Hippocampal formation (tissue), 2 donors: ENCODE measurements around the gene CAMSAP2.

ENCODE experiments used
- DNase-seq, 2 donors: peaks; one replicate each; lab custom pipeline; 2025; lab: John Stamatoyannopoulos, UW

CAMSAP2 gene

DNA sequence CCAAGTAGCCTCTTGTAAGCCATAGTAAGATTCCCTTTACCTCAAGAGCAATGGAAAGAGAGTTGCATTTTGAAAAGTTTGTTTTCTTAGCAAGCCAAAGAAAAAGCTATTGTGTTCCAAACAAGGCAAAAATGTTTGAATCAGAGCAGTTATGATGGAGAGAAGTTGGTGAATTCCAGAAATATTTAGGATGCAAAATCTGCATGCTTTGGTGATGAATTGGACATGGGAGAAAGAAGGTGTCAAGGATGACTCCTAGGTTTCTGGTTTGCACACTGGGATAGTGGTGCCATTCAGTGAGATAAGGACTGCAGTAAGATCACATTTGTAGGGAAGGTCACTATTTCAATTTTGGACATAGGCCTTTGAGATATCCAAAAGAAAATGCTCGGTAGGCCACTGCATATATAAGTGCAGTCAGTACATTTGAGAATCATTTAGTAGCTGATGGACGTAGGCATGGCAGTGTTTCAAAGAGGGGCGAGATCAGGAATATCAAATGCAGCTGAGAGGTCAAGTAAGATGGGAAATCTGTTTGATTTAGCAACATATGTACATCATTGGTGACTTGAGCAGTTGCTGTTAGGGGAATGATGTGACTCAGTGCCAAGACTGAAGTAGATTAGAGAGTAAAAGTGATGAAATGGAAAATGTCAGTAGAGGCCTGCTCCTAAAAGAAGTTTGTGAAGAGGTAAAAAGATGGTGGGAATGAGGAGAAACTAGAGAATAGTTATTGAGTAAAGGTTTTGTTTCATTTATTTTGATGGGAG, 100.2 kb downstream of the CAMSAP2 start:
- DNase-seq, result no peak

DNA sequence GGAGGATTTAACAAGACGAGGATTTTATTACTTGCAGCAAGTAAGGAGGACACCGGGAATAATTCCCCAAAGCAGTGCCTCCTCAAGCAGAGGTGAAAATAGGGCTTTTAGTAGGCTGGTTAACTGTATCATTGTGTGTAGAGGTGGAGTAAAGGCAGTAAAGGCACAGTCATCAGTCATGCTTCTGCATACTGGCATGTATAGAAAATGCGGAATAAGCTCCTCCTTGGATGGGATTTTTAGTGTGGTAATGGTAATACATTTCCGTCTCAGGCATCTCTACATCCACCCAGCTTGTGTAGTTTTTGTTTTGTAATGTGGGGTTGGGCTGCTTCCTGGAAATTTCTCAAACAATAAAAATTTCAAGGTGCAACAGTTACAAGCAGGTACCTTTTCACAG, 106.7 kb downstream of the CAMSAP2 start:
- no peak for DNase-seq

DNA sequence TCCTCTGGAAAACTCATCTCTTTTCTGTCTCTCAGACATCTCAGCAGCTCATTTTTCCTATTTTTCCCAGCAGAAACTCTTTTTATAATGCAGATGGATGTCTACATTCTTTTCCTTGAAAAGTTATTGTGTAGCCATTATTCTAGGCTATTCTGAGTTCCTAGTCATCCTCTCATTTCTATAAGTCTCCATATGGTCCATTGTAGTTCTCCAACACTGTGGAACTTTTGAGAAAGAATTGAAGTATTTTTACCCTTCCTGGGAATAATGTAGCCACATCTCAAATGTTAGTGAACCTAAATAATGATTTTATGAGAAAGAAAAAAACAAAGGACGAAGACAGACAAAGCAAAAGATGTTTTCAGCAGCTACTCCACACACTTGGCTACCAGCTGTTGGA, 107.7 kb downstream of the CAMSAP2 start:
- DNase-seq, result no peak

DNA sequence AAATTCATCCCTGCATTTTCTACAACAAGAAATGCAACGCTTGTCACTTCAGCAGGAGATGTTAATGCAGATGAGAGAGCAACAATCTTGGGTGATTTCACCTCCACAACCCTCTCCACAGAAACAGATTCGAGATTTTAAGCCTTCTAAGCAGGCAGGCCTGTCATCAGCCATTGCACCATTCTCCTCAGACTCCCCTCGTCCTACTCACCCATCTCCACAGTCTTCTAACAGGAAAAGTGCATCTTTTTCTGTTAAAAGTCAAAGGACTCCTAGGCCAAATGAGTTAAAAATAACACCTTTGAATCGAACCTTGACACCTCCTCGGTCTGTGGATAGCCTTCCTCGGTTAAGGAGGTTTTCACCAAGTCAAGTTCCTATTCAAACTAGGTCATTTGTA, 110.7 kb downstream of the CAMSAP2 start:
- DNase-seq, result no peak

DNA sequence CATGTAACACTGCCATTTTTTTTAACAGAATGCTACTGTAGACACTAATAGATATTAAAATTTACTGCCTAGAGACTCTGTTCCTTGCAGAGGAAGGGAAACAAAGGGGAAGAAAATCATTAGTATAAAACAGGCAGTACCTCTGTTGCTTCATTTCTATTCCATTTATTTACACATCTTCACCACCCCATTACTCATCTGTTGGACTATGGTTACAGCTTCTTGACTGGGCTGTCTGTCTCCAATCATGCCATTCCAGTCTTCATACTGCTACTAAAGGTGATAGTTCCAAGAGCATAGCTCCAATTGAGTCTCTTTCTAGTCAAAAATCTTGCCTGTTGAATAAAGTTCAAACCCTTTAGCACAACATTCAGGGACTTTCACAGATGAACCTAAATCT, 111.9 kb downstream of the CAMSAP2 start:
- DNase-seq, result no peak

DNA sequence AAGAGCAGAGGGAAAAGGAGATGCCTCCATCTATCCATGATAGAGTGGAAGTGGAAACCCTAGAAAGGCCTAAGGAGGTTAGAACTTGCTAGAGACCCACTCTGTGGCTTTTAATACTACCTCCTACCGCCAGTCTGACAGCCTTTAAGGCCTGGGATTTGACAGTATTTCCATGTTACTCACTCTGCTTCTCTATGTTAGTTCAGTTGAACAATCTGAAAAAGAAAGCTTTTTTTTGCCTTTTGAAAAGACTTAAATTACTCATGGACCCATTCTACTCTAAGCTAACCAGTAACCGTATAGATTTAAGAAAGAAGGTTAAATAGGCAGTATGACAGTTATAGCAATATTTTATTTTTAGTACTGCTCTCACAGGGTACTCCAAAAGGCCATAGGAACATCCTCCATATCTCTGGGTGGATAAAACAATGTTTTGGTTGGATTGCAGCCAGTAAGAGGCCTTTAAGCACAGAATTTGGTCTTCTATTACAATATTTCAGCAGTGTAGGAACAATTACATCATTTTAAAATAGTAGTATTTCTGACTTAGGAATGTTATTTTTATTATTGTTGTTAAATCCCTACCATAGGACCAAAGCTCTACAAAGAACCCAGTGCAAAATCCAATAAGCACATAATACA, 118.1 kb downstream of the CAMSAP2 start:
- no peak for DNase-seq

DNA sequence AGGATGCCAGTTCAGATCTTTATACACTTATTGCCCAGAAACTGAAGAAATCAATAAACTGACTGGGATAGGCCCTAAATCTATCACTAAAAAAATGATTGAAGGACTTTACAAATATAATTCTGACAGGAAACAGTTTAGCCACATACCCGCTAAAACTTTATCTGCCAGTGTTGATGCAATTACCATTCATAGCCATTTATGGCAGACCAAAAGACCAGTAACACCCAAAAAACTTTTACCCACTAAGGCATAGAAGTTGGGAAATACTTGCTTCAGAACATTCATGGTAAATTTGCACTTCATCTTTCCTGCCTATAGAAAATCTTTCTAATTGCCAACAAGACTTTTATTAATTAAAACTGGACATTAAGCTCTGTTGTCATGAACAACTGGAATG, 119.1 kb downstream of the CAMSAP2 start:
- DNase-seq, result no peak

DNA sequence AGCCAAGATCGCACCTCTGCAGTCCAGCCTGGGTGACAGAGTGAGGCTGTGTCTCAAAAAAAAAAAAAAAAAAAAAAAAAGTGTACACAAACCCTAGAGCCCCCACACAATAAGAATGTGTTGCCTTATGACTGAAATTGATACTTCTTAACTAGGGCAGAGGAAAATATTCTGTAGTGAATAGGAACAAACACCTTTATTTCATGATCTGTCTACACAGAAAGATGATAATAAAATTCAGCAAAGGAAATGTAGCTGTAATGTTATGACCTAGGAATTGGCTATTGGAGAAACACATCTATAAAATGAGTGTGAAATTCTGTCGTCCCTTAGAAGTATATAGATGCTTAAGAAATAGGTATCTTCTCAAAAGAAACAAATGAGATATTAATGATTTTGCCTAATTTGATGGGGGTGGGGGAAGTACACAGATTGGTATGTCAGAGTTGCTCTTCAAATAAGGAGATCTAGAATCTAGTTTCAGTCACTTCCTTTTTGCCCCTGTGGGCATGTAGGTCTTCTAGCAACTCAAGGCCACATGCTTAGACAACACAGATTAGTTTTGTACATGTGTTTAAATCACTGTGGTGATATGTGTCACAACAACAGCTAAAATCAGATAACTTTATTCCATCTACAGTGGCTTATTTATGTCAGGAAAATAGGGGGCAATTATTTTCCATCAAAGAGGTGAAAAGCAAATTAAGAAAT, 123.4 kb downstream of the CAMSAP2 start:
- no peak for DNase-seq

DNA sequence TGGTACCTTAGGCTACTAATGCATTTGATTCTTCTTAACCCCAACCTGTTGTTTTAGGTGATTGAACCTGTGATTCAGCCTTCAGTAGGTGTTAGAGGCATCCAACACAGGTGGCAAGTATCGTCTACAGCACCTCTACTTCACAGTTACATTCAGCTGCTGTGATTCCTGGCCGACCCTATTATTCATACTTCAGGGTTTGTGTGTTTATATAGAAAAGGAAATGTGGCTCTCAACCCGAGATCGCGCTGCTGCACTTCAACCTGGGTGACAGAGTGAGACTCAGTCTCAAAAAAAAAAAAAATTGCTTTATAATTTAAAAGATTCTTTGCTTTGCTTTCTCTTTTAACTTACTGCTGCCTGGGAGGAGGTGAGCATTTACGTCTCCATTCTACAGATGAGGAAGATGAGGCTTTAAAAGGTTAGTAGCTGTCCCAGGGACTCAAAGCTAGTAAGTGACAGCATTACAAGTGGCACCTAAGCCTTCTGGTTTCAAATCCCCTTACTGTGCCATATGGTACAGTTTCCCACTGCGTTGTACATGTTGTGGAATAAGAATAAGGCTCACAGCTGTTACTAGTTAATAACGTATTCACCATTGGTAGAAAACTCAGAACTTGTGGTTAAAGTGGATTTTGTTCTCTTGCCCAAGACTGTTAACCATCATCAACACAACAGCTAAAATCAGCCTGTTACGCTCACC, 124.2 kb downstream of the CAMSAP2 start:
- no peak for DNase-seq

DNA sequence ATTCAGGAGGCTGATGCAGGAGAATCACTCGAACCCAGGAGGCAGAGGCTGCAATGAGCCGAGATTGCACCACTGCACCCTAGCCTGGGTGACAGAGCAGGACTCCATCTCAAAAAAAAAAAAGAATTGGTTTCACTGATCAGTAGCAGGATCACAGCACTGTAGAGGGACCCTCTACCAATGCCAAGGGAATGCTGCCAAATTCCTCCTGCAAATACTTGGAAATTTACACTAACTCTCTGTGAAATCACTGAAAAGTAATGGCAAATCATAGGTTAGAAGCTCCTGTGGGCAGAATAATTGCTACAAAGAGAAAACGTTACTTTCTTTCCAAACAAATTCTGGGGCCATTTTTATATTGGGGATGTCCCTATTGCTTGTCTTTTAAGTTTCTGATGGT, 127.4 kb downstream of the CAMSAP2 start:
- DNase-seq, result no peak

DNA sequence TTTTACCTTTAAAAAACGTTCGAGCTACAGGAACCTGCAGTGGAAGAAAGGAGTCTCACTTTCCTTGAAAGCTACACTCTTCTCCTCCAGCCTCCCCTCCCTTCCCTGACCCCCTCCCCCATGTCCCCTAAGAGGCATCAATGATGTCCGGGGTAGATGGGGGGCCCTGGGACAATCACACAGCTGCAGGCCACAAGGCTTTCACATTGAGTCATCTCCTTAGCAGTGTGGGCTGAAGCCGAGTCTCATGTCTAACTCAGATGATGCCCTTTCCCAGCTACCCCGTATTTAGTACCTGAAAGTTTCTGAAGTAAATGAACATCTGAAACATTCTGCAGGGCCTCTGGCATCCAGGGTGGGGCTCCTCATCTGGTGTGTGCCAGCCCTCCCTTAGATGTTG, 127.8 kb downstream of the CAMSAP2 start:
- DNase-seq, result no peak

DNA sequence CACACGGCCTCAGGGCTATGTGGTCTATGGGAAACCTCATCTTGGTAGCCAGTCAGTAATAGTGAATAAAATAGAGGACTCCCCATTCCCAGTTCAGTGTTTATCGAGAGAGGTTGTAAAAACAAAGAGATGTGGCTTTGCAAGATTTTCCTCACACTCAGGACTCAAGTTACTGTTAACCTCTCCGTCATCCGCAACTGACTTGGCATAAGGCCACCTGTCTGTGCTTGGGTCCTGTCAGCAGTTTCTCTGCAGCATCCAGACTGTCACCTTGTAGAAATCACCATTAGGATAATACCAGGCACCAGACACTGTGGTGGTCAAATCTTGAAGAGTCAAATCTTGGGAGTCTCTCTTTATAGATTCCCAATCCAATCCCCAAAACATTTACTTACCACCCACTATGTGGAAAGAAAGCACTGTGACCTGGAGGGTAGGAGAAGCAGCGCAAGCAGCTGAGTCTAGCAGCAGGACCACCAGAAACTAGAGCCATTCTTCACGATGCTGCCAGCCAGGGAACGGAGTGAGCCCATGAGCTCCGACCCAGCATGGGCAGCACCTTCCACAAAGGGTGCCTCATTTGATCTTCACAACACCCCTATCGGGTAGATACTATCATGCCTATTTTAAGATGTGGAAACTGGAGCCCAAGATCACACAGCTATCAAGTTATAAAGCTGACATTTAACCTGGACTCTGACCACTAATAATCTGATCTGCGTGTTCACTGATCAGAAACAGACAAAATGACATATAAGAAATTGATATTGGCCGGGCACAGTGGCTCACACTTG, 128.5 kb downstream of the CAMSAP2 start:
- no peak for DNase-seq

DNA sequence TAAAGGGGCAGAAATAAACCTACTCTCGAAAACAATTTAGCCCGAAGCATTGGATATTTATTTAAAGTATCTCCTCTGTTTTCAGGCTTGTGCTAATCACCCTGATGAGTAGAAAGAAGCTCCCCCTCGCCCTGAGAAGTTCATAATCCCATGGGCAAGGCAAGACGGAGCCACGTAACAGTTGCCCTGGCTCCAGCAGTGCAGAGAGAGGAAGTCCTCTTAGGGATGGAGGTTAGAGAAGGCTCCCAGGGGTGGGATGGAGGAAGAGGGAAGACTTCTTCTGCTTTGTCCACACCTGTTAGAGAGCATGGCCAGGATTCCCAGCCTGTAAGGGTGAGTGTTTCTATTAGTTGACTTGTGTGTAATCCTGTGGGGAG, 130.7 kb downstream of the CAMSAP2 start:
- no peak for DNase-seq

DNA sequence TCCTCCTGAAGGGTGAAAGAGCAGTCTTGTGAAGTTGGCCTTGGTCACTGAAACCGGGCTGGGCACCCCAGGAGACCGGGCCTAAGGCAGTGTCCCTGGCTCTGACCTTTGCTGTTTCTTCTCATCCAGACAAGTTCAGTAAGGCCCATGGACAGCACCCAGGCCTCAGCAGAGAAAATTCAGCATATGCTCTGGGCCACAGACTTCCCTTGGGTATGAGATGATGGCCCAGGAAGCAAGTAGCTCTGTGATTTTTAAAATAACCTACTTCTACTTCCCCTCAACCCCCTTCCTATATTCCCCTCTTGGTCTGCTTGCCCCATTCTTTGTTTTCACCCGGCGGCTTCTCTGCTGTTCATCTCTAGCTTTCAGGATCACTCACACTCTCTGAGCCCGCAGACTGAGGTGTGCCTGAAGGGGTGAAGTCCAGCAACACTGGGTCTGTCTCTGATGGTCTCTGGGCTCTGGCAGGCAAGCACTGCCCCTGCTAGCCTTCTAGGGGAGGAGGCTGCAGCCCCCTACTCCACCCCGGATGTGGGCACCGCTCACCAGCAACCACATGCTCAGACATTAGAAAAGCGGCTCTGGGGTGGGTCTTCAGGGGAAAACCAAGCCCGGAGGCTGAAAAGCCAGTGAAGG, 131.2 kb downstream of the CAMSAP2 start:
- DNase-seq, result no peak

DNA sequence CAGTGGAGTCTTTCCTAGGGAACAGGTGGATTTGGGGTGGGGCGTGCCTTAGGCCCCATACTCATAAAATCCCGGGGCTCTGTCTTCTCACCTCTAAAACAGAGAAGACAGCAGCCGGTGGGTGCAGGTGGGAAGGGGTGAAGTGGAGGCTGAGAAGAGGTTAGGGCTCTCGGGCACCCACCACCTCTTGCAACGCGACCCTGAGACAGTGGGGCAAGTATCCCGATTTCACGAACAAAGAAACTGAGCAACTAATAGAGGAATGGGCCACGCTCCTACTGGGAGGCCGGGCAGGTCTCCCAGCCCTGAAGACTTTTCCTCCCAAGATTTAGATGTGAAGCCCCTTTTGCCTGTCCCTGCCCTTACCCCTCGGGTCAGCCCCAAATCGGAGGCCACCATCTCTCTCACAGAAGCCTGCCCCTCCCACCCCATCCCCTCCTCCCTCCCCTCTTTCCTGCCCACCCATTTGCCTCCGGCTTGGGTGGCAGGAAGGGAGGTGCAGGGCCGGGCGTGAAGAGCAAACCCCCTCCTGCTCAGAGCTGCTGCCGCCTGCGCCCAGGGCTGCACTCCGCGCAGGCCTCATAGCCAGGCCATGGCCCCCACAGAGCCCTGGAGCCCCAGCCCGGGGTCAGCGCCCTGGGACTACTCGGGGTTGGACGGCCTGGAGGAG, 133.9 kb downstream of the CAMSAP2 start, which contains the start of gene GPR25:
Gene GPR25, plus strand, starts transcription at position 536 of the 670 bp plus-strand sequence. Its CDS starts 57 bp downstream, at position 593.
- no peak for DNase-seq

DNA sequence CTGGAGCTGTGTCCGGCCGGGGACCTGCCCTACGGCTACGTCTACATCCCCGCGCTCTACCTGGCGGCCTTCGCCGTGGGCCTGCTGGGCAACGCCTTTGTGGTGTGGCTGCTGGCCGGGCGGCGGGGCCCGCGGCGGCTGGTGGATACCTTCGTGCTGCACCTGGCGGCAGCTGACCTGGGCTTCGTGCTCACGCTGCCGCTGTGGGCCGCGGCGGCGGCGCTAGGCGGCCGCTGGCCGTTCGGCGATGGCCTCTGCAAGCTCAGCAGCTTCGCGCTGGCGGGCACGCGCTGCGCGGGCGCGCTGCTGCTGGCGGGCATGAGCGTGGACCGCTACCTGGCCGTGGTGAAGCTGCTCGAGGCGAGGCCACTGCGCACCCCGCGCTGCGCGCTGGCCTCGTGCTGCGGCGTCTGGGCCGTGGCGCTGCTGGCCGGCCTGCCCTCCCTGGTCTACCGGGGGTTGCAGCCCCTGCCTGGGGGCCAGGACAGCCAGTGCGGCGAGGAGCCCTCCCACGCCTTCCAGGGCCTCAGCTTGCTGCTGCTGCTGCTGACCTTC, 134.5 kb downstream of the CAMSAP2 start:
- DNase-seq, result no peak

DNA sequence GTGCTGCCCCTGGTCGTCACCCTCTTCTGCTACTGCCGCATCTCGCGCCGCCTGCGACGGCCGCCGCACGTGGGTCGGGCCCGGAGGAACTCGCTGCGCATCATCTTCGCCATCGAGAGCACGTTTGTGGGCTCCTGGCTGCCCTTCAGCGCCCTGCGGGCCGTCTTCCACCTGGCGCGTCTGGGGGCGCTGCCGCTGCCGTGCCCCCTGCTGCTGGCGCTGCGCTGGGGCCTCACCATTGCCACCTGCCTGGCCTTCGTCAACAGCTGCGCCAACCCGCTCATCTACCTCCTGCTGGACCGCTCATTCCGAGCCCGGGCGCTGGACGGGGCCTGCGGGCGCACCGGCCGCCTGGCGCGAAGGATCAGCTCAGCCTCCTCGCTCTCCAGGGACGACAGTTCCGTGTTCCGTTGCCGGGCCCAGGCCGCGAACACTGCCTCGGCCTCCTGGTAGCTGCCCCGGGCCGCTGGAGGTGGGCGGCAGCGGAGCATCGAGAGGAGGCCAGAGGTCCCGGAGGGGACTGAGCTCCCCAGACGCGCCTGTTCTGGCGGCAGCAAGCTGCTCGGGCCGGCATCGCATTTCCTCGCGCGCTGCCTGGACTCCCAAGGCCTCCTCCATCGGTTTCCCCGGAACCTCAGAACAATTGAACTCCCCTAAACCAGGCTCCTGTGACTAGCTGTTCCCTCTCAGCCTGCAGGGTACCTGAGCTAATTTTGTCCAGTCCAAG, 135.1 kb downstream of the CAMSAP2 start:
- DNase-seq, result no peak

DNA sequence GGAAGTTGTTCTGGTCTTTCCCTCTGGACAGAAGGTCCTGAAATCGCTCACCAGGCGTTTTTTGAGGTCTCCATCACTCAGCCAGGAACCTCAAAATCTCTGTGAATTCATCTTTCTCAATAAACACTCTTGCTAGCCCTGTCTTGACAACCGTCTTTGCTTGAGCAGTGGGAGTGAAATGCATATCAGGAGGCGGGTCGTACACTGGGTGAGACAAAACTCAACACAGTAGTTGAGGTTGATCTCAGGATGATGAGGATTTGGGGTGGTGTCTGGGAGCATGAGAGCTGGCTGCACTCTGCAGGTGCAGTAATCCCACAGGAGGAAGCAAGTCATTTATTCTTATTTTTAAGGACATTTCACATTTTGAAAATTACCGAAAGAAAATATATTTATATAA, 136.0 kb downstream of the CAMSAP2 start:
- no peak for DNase-seq

DNA sequence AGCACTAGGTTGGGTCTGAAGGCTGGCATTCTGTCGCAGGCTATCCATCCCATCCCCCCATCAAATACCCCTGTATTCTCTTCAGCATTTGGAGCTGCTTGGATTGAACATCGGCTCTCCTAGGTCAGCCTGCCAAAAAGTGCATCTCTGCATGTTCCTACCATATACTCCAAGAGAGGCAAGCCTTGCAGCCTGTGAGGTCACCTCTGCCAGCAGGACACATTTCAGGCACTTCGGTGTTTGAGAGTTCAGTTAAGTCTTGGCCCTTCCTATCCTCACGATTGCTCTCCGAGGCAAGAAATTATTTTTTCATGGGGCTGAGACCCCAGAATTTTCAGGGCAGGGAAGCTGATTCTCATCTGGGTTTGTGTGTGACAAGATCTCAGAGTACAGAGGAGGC, 136.7 kb downstream of the CAMSAP2 start:
- no peak for DNase-seq

DNA sequence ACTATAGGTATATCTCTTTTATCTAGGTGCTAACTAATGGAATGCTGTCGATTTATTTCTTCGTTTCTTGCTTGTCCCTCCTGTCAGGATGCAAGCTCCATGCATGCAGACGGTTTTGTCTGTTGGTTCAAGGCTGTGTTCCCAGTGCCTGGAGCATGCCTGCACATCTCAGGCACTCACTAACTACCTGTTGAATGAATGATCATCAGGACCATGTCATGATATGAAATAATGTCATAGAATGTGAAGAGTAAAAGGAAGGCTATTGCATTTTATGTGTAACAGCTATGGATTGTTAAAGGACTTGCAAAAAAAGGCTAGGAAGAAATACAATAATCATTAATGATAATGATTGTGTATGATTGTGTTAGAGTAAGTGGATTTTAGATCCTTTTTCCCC, 138.3 kb downstream of the CAMSAP2 start:
- no peak for DNase-seq
